HEK293 (cell line): ENCODE measurements around the gene ZNF423.

Experiments
- CTCF ChIA-PET: fragments of 350-600 bp; formaldehyde crosslinking; extraction: SDS; loops from one replicate; lab custom pipeline; 2021; ENCODE audit warnings: antibody characterized with exemption; lab: Yijun Ruan, JAX
- POLR2A ChIA-PET: fragments of 300-600 bp; formaldehyde crosslinking; extraction: SDS; loops from one replicate; lab custom pipeline; 2020; ENCODE audit warnings: antibody characterized with exemption, inconsistent platforms; lab: Yijun Ruan, JAX
- H3K27ac ChIP-seq: fragments of 200-500 bp; sonication (Bioruptor generic); 2 replicates; pipeline ENCODE4 v1.5.1; 2014; ENCODE audit warnings: low read depth, low read length, control low read depth, inconsistent platforms; ENCODE audit errors: extremely low read depth
- H3K36me3 ChIP-seq, 2 experiments: fragments of 200-500 bp in 1 of 2; sonication (Bioruptor generic) in 1 of 2; 1 replicate in 1 of 2; 2 replicates in 1 of 2; pipeline ENCODE4 v1.5.1; 2014 to 2017; ENCODE audit warnings: inconsistent platforms in 2 of 2, low read length in 2 of 2; ENCODE audit not compliant: control insufficient read depth in 2 of 2, insufficient read depth in 1 of 2
- H3K4me1 ChIP-seq: fragments of 200-500 bp; sonication (Bioruptor generic); 2 replicates; pipeline ENCODE4 v1.5.1; 2014; ENCODE audit warnings: mild to moderate bottlenecking, low read length, inconsistent platforms; ENCODE audit not compliant: control insufficient read depth, insufficient read depth
- H3K4me3 ChIP-seq: 2 replicates; pipeline ENCODE4 v1.5.1; 2011; ENCODE audit warnings: low read depth, mild to moderate bottlenecking, control low read depth, low read length, moderate library complexity
- H3K9me3 ChIP-seq: fragments of 200-500 bp; sonication (Bioruptor generic); 2 replicates; pipeline ENCODE4 v1.5.1; 2014; ENCODE audit warnings: low read depth, low read length, inconsistent platforms; ENCODE audit not compliant: control insufficient read depth, insufficient read depth
- SALL2 ChIP-seq: fragments of 450-650 bp; formaldehyde crosslinking; IDR thresholded peaks from 2 replicates; pipeline ENCODE4 v1.5.0; 2017; ENCODE audit warnings: missing biosample characterization, mild to moderate bottlenecking, missing genetic modification characterization, borderline replicate concordance
- SCRT2 ChIP-seq: fragments of 450-650 bp; formaldehyde crosslinking; IDR thresholded peaks from 2 replicates; pipeline ENCODE4 v1.5.1; 2016; ENCODE audit warnings: missing biosample characterization, missing genetic modification characterization
- SP2 ChIP-seq: fragments of 450-650 bp; formaldehyde crosslinking; IDR thresholded peaks from 2 replicates; pipeline ENCODE4 v1.5.1; 2016; ENCODE audit warnings: missing biosample characterization, missing genetic modification characterization
- SP7 ChIP-seq: fragments of 450-650 bp; formaldehyde crosslinking; IDR thresholded peaks from 2 replicates; pipeline ENCODE4 v1.5.1; 2016; ENCODE audit warnings: missing biosample characterization, missing genetic modification characterization
- ZFP37 ChIP-seq: fragments of 450-650 bp; formaldehyde crosslinking; IDR thresholded peaks from 2 replicates; pipeline ENCODE4 v1.5.1; 2016; ENCODE audit warnings: missing biosample characterization, missing genetic modification characterization
- ZIC2 ChIP-seq: fragments of 450-650 bp; formaldehyde crosslinking; IDR thresholded peaks from 2 replicates; pipeline ENCODE4 v1.5.1; 2016; ENCODE audit warnings: missing biosample characterization, missing genetic modification characterization
- ZNF292 ChIP-seq: fragments of 450-650 bp; formaldehyde crosslinking; IDR thresholded peaks from 2 replicates; pipeline ENCODE4 v1.5.1; 2016; ENCODE audit warnings: low read depth, missing biosample characterization, missing genetic modification characterization, borderline replicate concordance
- ZNF366 ChIP-seq: fragments of 450-650 bp; formaldehyde crosslinking; conservative IDR thresholded peaks from 2 replicates; pipeline ENCODE4 v1.5.1; 2016; ENCODE audit warnings: missing biosample characterization, missing genetic modification characterization
- ZNF473 ChIP-seq: fragments of 450-650 bp; formaldehyde crosslinking; IDR thresholded peaks from 2 replicates; pipeline ENCODE4 v1.5.1; 2017; ENCODE audit warnings: missing biosample characterization, missing genetic modification characterization
- ZNF521 ChIP-seq: fragments of 450-650 bp; formaldehyde crosslinking; IDR thresholded peaks from 2 replicates; pipeline ENCODE4 v1.5.1; 2017; ENCODE audit warnings: missing biosample characterization, mild to moderate bottlenecking, missing genetic modification characterization
- ZNF544 ChIP-seq: fragments of 450-650 bp; formaldehyde crosslinking; IDR thresholded peaks from 2 replicates; pipeline ENCODE4 v1.5.0; 2017; ENCODE audit warnings: missing biosample characterization, missing genetic modification characterization
- ZNF596 ChIP-seq: fragments of 450-650 bp; IDR thresholded peaks from 2 replicates; pipeline ENCODE4 v1.5.0; 2018; ENCODE audit warnings: missing biosample characterization, mild to moderate bottlenecking, missing genetic modification characterization, moderate library complexity
- ZNF621 ChIP-seq: fragments of 450-650 bp; formaldehyde crosslinking; IDR thresholded peaks from 2 replicates; pipeline ENCODE4 v1.5.1; 2017; ENCODE audit warnings: missing biosample characterization, missing genetic modification characterization
- ZNF654 ChIP-seq: fragments of 450-650 bp; formaldehyde crosslinking; IDR thresholded peaks from 2 replicates; pipeline ENCODE4 v1.5.1; 2016; ENCODE audit warnings: low read depth, missing biosample characterization, missing genetic modification characterization
- ZSCAN16 ChIP-seq: fragments of 450-650 bp; formaldehyde crosslinking; IDR thresholded peaks from 2 replicates; pipeline ENCODE4 v1.5.1; 2016; ENCODE audit warnings: missing biosample characterization, missing genetic modification characterization
- ZXDB ChIP-seq: fragments of 450-650 bp; formaldehyde crosslinking; IDR thresholded peaks from 2 replicates; pipeline ENCODE4 v1.5.1; 2016; ENCODE audit warnings: missing biosample characterization, missing genetic modification characterization
- TF ChIP-seq, protein P1 (sequence below): fragments of 450-650 bp; IDR thresholded peaks from 2 replicates; pipeline ENCODE4 v1.5.1; 2018; ENCODE audit warnings: missing biosample characterization, mild to moderate bottlenecking, missing genetic modification characterization
- TF ChIP-seq, protein P2 (sequence below): IDR thresholded peaks from 2 replicates; pipeline ENCODE4 v1.6.1; 2011; ENCODE audit warnings: mild to moderate bottlenecking, low read depth, low read length, borderline replicate concordance
- TF ChIP-seq, protein P3 (sequence below): fragments of 450-650 bp; formaldehyde crosslinking; IDR thresholded peaks from 2 replicates; pipeline ENCODE4 v1.5.1; 2016; ENCODE audit warnings: missing biosample characterization, missing genetic modification characterization

Gene ZNF423

DNA sequence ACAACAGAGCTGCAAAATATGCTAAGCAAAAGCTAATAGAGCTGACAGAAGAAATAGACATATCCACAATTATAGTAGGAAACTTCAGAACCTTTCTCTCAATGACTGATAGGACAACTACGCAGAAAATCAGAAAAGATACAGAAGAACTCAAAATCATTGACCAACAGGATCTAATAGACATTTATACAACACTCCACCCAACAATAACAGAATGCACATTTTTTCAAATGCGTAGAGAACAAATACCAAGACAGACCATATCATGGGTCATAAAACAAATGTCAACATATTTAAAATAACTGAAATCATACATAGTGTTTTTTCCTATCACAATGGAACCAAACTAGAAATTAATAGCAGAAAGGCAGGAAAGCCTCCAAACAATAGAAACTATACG is 244.9 kb downstream of the ZNF423 start:
- TF ChIP-seq SP7 (no peak), SP2 (tag by site-specific recombination) (no peak), ZNF366 (tag by site-specific recombination) (no peak), ZNF473 (tag by site-specific recombination) (no peak), ZNF544 (tag by site-specific recombination) (no peak), ZNF292 (tag by site-specific recombination) (no peak), ZNF621 (tag by site-specific recombination) (no peak), ZSCAN16 (tag by site-specific recombination) (no peak), ZXDB (no peak)
- TF ChIP-seq, protein P1, sequence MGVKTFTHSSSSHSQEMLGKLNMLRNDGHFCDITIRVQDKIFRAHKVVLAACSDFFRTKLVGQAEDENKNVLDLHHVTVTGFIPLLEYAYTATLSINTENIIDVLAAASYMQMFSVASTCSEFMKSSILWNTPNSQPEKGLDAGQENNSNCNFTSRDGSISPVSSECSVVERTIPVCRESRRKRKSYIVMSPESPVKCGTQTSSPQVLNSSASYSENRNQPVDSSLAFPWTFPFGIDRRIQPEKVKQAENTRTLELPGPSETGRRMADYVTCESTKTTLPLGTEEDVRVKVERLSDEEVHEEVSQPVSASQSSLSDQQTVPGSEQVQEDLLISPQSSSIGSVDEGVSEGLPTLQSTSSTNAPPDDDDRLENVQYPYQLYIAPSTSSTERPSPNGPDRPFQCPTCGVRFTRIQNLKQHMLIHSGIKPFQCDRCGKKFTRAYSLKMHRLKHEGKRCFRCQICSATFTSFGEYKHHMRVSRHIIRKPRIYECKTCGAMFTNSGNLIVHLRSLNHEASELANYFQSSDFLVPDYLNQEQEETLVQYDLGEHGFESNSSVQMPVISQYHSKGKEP, result no peak
- TF ChIP-seq, protein P2, sequence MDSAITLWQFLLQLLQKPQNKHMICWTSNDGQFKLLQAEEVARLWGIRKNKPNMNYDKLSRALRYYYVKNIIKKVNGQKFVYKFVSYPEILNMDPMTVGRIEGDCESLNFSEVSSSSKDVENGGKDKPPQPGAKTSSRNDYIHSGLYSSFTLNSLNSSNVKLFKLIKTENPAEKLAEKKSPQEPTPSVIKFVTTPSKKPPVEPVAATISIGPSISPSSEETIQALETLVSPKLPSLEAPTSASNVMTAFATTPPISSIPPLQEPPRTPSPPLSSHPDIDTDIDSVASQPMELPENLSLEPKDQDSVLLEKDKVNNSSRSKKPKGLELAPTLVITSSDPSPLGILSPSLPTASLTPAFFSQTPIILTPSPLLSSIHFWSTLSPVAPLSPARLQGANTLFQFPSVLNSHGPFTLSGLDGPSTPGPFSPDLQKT, result no peak
- Histone ChIP-seq H3K36me3 (no peaks in the 10 kb centered on the region), H3K4me1 (0 out of 2 replicates have a peak, but pooled peaks cover 2% of the 10 kb centered on the region), H3K27ac (no peak overlapping the region), H3K4me3 (no peak overlapping the region), H3K9me3 (no peaks in the 10 kb centered on the region)
- CTCF ChIA-PET, result interaction anchor here (0.8 to 1.6 kb wide), 2 partner anchors 19 to 203 kb away, joined by 4 to 9 read pairs; no protein-coding TSS in a partner anchor
- POLR2A ChIA-PET, result no interaction called here

DNA sequence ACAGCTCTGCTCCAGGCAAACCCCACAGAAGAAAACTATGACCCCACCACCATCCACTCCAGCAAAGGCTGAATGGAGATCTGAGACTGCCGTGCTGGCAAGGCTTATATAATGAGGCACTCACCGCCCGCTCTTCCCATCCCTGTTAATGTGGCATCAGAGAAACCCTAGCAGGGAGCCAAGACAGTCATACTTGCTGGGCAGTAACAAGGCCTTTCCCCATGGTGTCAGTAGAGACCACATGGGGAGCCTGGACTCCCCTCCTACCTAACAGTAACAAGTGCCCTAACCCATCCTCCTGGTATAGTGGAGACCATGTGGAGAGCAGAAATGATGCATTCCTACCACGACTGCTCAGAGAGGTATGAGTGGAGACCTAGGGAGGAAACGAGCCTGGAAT is 247.1 kb downstream of the ZNF423 start:
- Histone ChIP-seq H3K4me3 (no peak overlapping the region), H3K36me3 (no peaks in the 10 kb centered on the region), H3K27ac (no peak overlapping the region), H3K9me3 (no peaks in the 10 kb centered on the region), H3K4me1 (0 out of 2 replicates have a peak, but pooled peaks cover 2% of the 10 kb centered on the region)
- TF ChIP-seq ZNF654 (tag by site-specific recombination), result peak; percentile 19
- no peak for TF ChIP-seq ZNF521 (tag by site-specific recombination)
- 0 out of 2 replicates have a peak, but pooled peaks have one; percentile 9 for TF ChIP-seq SCRT2 (tag by site-specific recombination)
- TF ChIP-seq ZNF596 (tag by site-specific recombination), result no peak
- TF ChIP-seq, protein P3, sequence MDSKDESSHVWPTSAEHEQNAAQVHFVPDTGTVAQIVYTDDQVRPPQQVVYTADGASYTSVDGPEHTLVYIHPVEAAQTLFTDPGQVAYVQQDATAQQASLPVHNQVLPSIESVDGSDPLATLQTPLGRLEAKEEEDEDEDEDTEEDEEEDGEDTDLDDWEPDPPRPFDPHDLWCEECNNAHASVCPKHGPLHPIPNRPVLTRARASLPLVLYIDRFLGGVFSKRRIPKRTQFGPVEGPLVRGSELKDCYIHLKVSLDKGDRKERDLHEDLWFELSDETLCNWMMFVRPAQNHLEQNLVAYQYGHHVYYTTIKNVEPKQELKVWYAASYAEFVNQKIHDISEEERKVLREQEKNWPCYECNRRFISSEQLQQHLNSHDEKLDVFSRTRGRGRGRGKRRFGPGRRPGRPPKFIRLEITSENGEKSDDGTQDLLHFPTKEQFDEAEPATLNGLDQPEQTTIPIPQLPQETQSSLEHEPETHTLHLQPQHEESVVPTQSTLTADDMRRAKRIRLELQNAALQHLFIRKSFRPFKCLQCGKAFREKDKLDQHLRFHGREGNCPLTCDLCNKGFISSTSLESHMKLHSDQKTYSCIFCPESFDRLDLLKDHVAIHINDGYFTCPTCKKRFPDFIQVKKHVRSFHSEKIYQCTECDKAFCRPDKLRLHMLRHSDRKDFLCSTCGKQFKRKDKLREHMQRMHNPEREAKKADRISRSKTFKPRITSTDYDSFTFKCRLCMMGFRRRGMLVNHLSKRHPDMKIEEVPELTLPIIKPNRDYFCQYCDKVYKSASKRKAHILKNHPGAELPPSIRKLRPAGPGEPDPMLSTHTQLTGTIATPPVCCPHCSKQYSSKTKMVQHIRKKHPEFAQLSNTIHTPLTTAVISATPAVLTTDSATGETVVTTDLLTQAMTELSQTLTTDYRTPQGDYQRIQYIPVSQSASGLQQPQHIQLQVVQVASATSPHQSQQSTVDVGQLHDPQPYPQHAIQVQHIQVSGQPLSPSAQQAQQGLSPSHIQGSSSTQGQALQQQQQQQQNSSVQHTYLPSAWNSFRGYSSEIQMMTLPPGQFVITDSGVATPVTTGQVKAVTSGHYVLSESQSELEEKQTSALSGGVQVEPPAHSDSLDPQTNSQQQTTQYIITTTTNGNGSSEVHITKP, result no peak
- no peak for TF ChIP-seq SALL2 (tag by site-specific recombination)
- no peak for TF ChIP-seq ZFP37
- TF ChIP-seq ZIC2, result peak; percentile 92
- ChIA-PET CTCF (no interaction called here), POLR2A (no interaction called here)
